A549 treated with DMSO at 1 μM for 4 hours (cell line): ENCODE data around the gene RIMKLA. TPM values are rescaled to one million over a fixed set of nuclear protein-coding genes. Genes with fewer than 3 reads are reported as not detected.

ENCODE experiments used
- total RNA-seq: library from RNA; stranded (reverse); fragments of 200-300 nt; extraction: Qiagen RNA extraction; gene quantifications from 5 replicates; pipeline ENCODE4 v1.2.3, GENCODE V29; 2022; ENCODE audit warnings: low read depth

RIMKLA gene
- total RNA-seq, result 0.44 to 0.97 TPM (median 0.85 TPM) in 5 replicates

GRCh38 chr1:42380586-42381279 is at the start of gene RIMKLA:
Gene RIMKLA, plus strand, starts transcription at chr1:42380792. Its CDS starts 143 bp downstream, at chr1:42380935.

GRCh38 chr1:42335050-42335808 is 45.4 kb upstream of the RIMKLA start, which contains the start of gene FOXJ3:
Gene FOXJ3, minus strand, starts transcription at chr1:42335235. Its CDS starts 24,142 bp downstream, at chr1:42311093.

DNA sequence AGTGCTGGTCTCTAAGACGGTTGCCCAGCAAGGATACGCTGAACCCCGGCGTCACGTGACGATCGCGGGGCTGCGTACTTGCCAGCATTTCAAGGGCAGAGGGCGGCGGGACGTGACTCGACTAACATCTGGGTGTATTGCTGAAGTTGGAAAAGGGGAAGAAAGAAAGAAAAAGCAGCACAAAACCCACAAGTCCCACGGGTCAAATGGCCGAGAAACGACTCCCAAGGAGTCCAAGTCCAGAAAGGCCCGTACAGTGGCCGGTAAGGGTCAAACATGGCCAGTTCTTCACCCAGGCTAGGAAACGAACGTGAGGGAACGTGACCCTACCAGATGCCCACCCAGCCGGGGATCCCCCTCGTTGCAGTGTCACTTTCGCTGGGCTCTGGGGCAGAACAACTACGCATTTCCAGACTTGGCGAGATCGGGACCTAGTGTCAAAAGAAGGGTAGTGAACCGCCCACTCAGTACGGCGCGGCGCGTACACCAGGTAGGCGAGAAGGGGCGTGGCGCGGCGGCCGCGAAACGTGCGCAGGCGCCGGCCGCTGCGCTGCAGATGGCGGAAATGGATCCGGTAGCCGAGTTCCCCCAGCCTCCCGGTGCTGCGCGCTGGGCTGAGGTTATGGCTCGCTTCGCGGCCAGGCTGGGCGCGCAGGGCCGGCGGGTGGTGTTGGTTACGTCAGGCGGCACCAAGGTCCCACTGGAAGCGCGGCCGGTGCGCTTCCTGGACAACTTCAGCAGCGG is 75.6 kb downstream of the RIMKLA start, which contains the start of the genes PPCS and ZMYND12:
TSS of gene PPCS (plus strand) at position 534 of the 744 bp plus-strand sequence. CDS start at position 557, 23 bp downstream.
TSS of gene ZMYND12 (minus strand) at position 13 of the 744 bp plus-strand sequence. CDS start 25 bp downstream, outside the sequence.

GRCh38 chr1:42462828-42463763 is 82.5 kb downstream of the RIMKLA start, which contains the start of gene CCDC30:
Gene CCDC30, plus strand, starts transcription at chr1:42463286. Its CDS starts 17,266 bp downstream, at chr1:42480552.

Other genes starting within 250 kb of the RIMKLA start
- gene GUCA2B, start 227.4 kb upstream of the RIMKLA start, total RNA-seq, result 0.21 to 0.45 TPM in 2 of 5 replicates, not detected in the others
- gene GUCA2A, start 216.0 kb upstream of the RIMKLA start, total RNA-seq, result not detected in 5 replicates
- 18.7 to 22.6 TPM (median 20.6 TPM) in 5 replicates for gene FOXJ3, start 45.6 kb upstream of the RIMKLA start, total RNA-seq
- 0.17 to 0.53 TPM (median 0.44 TPM) in 5 replicates for gene ZMYND12, start 75.2 kb downstream of the RIMKLA start, total RNA-seq
- 33.6 to 42.0 TPM (median 35.8 TPM) in 5 replicates for gene PPCS, start 75.8 kb downstream of the RIMKLA start, total RNA-seq
- gene CCDC30, start 82.5 kb downstream of the RIMKLA start, total RNA-seq, result 0.46 to 1.0 TPM (median 0.77 TPM) in 5 replicates